Vagina (tissue), 2 donors: ENCODE measurements around the gene SCTR.

Experiments used
- POLR2A ChIP-seq, 2 donors: fragments of 450-650 bp; IDR thresholded peaks; one replicate each; pipeline ENCODE4 v1.6.1; 2017; ENCODE audit warnings: antibody characterized with exemption in 2 of 2, mild to moderate bottlenecking in 2 of 2, moderate library complexity in 2 of 2
- POLR2AphosphoS5 ChIP-seq, 2 donors: sonication (generic); formaldehyde crosslinking; IDR thresholded peaks; one replicate each; pipeline ENCODE4 v1.9.0; 2017; ENCODE audit warnings: antibody characterized with exemption in 2 of 2, mild to moderate bottlenecking in 2 of 2, low read depth in 1 of 2; ENCODE audit not compliant: insufficient read depth in 1 of 2
- TF ChIP-seq, protein P1 (sequence below), 3 experiments: fragments of 450-650 bp in 2 of 3; fragments of 200-600 bp in 1 of 3; sonication (generic) in 1 of 3; IDR thresholded peaks; one replicate each; pipeline ENCODE4 v1.5.1; 2017 to 2019; ENCODE audit warnings: antibody characterized with exemption in 3 of 3, mild to moderate bottlenecking in 2 of 3, moderate library complexity in 2 of 3

DNA sequence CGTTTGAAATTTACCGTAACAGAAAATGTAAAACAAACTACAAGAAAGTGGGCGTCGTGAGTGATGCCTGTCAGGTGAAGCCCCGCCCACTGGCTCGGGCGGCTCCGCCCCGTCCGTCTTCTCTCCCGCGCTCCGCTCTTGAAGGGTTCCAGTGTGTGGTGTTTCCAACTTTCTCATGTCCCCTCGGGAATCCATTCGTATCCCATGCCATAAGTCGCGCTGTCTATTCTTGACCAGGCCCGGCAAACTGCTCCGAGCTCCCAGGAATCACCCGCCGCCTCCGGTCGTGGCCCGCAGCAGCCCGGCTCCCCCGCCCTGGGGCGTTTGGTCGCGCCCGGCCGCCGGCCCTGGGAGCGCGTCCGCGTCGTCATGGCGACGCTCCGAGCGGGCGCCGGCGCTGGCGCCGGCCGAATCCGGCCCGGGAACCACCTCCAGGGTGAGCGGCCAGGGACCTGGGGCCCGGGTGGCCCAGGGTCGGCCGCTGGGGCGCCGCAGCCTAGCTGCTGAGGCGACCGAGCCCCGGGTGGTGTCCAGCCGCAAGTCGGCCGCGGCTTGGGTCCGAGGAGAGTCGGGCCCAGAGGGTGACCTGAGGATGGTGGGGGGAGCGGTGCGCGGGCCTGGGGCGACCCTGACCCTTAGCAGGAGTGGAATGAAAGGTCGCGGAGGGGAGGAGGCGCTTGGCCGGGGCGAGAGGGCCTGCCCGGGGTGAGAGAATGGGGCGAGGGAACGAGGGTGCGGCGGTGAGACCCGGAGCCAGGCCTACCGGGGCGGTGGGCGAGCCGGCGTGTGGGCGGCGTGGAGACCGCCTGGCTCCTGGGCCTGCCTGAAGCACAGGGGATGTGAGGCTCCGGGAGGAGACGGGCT is 20.0 kb upstream of the SCTR start, which contains the start of gene CFAP221:
- TF ChIP-seq, protein P1, sequence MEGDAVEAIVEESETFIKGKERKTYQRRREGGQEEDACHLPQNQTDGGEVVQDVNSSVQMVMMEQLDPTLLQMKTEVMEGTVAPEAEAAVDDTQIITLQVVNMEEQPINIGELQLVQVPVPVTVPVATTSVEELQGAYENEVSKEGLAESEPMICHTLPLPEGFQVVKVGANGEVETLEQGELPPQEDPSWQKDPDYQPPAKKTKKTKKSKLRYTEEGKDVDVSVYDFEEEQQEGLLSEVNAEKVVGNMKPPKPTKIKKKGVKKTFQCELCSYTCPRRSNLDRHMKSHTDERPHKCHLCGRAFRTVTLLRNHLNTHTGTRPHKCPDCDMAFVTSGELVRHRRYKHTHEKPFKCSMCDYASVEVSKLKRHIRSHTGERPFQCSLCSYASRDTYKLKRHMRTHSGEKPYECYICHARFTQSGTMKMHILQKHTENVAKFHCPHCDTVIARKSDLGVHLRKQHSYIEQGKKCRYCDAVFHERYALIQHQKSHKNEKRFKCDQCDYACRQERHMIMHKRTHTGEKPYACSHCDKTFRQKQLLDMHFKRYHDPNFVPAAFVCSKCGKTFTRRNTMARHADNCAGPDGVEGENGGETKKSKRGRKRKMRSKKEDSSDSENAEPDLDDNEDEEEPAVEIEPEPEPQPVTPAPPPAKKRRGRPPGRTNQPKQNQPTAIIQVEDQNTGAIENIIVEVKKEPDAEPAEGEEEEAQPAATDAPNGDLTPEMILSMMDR (IDR thresholded peaks at IDR 0.05): no peak
- TF ChIP-seq POLR2A (IDR thresholded peaks at IDR 0.05) (no peak), POLR2AphosphoS5 (IDR thresholded peaks at IDR 0.05; ENCODE audit: insufficient read depth in 1 of 2, low read depth in 1 of 2) (no peak)
